Thoracic aorta (tissue), 2 donors: Measurements from ENCODE around the gene FYB1. TPM values are rescaled to one million over a fixed set of nuclear protein-coding genes. Genes with fewer than 3 reads are reported as not detected.

Experiments
- ATAC-seq: fragments of 150-250 bp; one replicate; pipeline ENCODE4 v1.8.0; 2017; ENCODE audit warnings: low read depth; ENCODE audit not compliant: insufficient number of reproducible peaks, low FRiP score
- DNase-seq: peaks from one replicate; pipeline ENCODE4 v3.0.0-alpha.2; 2020; ENCODE audit warnings: low spot score
- H3K27ac ChIP-seq, 2 donors: fragments of 200-600 bp; sonication (generic); 1 replicate in 1 of 2; 2 replicates in 1 of 2; pipeline ENCODE4 v1.5.1; 2016; ENCODE audit warnings: mild to moderate bottlenecking in 2 of 2, moderate library complexity in 2 of 2
- H3K27me3 ChIP-seq: fragments of 200-600 bp; sonication (generic); replicated peaks from 2 replicates; pipeline ENCODE4 v1.6.0; 2016; ENCODE audit warnings: mild to moderate bottlenecking; ENCODE audit not compliant: insufficient read depth
- H3K36me3 ChIP-seq: fragments of 200-600 bp; sonication (generic); one replicate; pipeline ENCODE4 v1.5.1; 2016
- H3K4me1 ChIP-seq, 2 donors: fragments of 200-600 bp; sonication (generic); 1 replicate in 1 of 2; 2 replicates in 1 of 2; pipeline versions ENCODE4 v1.5.1 to v1.6.0; 2016; ENCODE audit warnings: low read depth in 2 of 2, mild to moderate bottlenecking in 1 of 2; ENCODE audit not compliant: control insufficient read depth in 1 of 2
- H3K4me3 ChIP-seq: fragments of 200-600 bp; sonication (generic); 2 replicates; pipeline ENCODE4 v1.5.1; 2016; ENCODE audit warnings: mild to moderate bottlenecking
- H3K9me3 ChIP-seq: fragments of 200-600 bp; sonication (generic); 2 replicates; pipeline ENCODE4 v1.5.1; 2016
- total RNA-seq, 2 donors: library from RNA; depleted of rRNA; stranded (reverse); fragments of >200 nt; gene quantifications; one replicate each; pipeline versions ENCODE4 v1.1.0 to v1.2.3, GENCODE V29; 2016
- TF ChIP-seq, protein P1 (sequence below): fragments of 200-600 bp; sonication (generic); IDR thresholded peaks from one replicate; pipeline ENCODE4 v1.5.1; 2019; ENCODE audit warnings: antibody characterized with exemption

Gene FYB1
- total RNA-seq, 2 donors from 2014 or later: 12.9 to 29.8 TPM

DNA sequence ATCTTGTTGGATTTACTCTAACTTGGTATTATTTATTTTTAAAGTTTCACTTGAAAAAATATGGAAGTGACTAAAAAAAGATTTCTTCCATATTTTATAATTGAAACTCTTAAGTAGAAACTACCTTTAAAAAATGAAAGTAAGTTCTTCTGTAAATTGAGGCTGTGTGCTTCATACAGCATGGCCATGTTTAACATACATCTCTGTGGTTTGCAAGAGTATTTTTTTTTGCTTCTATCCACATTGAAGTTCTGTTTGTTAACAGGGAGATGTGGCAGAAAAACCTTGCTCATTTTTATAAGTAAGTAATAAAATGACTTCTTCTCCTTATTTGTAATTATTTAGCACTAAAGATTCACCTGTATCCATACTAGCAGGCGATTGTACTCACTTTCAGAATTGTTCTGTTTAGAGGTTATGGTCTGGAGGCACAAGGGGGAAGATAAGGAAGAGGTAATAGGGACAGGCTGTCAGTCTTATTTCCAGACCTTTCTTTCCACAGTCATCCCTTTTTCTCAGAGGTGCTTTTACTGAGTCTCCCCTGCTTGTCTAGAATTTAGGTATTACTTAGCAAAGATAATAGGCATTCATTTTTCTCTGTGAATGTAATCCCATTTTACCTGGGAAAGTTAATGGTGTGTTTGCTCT, 16.0 kb downstream of the FYB1 start:
- Histone ChIP-seq H3K27ac (no peak overlapping the region), H3K9me3 (no peaks in the 10 kb centered on the region), H3K4me1 (no peaks in the 10 kb centered on the region), H3K4me3 (no peak overlapping the region), H3K36me3 (no peaks in the 10 kb centered on the region), H3K27me3 (no peaks in the 10 kb centered on the region)
- DNase-seq (no peak), ATAC-seq (no peak)
- TF ChIP-seq, protein P1, sequence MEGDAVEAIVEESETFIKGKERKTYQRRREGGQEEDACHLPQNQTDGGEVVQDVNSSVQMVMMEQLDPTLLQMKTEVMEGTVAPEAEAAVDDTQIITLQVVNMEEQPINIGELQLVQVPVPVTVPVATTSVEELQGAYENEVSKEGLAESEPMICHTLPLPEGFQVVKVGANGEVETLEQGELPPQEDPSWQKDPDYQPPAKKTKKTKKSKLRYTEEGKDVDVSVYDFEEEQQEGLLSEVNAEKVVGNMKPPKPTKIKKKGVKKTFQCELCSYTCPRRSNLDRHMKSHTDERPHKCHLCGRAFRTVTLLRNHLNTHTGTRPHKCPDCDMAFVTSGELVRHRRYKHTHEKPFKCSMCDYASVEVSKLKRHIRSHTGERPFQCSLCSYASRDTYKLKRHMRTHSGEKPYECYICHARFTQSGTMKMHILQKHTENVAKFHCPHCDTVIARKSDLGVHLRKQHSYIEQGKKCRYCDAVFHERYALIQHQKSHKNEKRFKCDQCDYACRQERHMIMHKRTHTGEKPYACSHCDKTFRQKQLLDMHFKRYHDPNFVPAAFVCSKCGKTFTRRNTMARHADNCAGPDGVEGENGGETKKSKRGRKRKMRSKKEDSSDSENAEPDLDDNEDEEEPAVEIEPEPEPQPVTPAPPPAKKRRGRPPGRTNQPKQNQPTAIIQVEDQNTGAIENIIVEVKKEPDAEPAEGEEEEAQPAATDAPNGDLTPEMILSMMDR: no peak

DNA sequence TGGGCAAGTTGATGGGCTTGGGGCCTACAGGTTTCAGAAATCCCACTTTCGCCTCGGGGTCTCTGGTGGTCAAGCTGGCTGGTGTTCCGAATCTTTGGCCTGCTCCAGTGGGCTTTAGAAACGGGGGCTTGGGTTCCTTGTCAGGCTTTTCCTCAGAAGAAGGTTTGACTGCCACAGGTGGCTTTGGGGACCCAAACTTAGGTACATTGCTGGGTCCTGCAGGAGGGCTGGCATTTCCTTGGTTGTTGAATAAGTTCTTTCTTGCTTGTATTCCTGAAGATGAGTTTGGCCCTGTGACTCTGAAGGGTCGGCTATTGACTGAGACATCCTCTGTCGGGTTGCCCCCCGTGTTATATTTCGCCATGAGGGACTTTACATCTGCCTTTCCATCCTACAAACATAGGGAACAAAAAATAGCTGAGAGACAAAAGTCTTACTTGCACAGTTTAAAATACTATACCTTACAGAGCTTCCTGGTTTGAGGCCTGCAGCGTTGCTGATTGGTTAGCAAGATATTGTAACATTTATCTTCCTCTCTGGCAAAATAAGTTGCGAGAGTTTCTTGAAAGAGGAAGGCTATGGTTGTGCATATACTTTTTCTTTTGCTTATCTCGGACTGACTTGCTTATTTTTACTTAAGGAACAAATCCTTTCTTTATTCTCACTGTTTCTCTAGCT, 16.6 kb downstream of the FYB1 start:
- no peak overlapping the region for H3K27ac ChIP-seq
- no peaks in the 10 kb centered on the region for H3K36me3 ChIP-seq
- H3K9me3 ChIP-seq: no peaks in the 10 kb centered on the region
- no peak for ATAC-seq
- no peaks in the 10 kb centered on the region for H3K27me3 ChIP-seq
- H3K4me3 ChIP-seq: no peak overlapping the region
- TF ChIP-seq, protein P1: no peak
- no peaks in the 10 kb centered on the region for H3K4me1 ChIP-seq
- DNase-seq: no peak

DNA sequence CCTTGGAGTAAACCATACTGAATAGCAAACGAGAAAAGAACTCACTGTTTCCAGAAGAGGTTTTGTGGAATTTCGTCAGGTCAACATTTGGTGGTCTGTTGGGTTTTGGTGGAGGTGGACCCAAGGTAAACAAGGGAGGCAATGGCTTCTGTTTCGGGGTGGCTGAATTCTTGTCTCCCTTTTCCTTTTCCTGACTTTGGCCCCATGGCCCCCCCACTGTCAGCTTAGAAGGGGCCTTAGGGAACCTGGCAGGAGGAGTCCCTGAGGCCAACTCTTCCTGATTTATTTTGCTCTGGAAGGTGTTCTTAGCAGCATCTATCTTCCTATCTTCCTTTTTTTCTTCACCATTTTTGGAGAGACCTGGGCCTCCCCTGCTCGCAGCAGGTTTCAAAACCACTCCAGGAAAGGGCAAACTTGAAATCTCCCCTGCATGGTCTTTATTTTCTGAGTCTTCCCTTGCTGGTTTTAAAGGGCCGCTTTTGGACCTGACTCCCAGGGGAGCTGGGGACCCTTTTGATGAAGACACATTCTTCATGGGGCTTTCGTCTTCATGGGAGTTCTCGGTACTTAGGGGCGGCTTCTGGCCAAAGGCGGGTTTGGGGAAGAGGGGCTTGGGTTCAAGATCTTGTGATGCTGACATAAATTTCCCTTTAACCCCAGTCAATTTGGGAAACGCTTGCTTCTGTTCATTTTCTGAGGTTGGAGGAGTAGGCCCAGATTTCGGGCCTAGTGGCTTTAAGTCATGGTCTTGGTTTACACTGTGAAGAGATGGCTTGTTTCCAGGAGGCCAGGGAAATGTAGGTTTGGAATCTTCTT, 17.4 kb downstream of the FYB1 start:
- Histone ChIP-seq H3K27ac (no peak overlapping the region), H3K4me3 (peak overlapping the region; percentile 25), H3K36me3 (no peaks in the 10 kb centered on the region)

DNA sequence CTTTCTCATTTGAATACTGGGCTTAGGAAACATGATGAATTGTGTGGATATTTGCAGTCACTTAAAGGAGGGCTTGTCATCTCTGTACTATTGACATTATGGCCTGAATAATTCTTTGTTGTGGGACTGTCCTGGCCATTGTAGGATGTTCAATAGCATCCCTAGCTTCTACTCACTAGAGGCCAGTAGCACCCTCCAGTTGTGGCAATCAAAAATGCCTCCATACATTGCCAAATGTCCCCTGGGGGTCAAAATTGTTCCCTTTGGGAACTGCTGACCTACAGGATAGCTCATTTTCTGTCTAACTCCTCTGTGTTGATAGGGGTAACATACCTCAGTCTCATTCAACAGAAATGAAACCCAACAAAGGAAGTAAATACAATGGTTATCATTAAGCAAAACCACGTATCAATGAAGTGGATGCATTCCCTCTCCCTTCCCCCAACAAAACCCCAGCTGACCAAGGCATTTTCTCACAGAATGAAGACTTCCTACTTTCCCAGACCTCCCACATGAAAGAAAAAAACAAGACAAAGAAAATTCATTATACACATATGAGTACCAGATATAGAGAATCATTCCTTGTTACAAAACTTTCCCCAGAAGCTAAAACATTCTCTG, 18.1 kb downstream of the FYB1 start:
- ATAC-seq (no peak), DNase-seq (no peak)
- TF ChIP-seq, protein P1: no peak
- Histone ChIP-seq H3K9me3 (no peaks in the 10 kb centered on the region), H3K4me3 (no peak overlapping the region), H3K27ac (no peak overlapping the region), H3K4me1 (no peaks in the 10 kb centered on the region), H3K36me3 (no peaks in the 10 kb centered on the region), H3K27me3 (no peaks in the 10 kb centered on the region)

More for the DNA sequence above, 17.4 kb downstream of the FYB1 start:
- TF ChIP-seq, protein P1: no peak
- no peaks in the 10 kb centered on the region for H3K4me1 ChIP-seq
- H3K9me3 ChIP-seq: no peaks in the 10 kb centered on the region
- H3K27me3 ChIP-seq: no peaks in the 10 kb centered on the region
- ATAC-seq: no peak
- DNase-seq: no peak

DNA sequence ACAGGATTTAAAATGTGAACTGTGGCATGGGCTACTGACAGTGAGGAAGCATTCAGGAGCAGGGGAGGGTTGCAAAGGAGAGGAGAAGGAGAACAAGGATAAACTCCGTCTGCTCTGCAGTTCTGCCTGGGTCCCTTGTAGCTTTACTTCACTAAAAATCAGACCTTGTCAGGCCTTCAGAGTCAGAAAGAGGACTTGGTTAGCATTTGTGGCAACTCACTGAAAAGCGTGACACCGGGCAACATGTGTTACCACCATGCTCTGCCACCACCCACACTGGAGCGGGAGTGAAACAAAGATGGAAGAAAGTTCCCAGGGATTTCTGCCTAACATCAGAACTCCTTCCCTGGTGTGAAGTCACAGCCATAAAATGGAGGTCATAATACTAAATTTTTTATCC, 19.3 kb downstream of the FYB1 start:
- no peaks in the 10 kb centered on the region for H3K4me1 ChIP-seq
- DNase-seq (no peak), ATAC-seq (no peak)
- no peaks in the 10 kb centered on the region for H3K36me3 ChIP-seq
- no peak overlapping the region for H3K27ac ChIP-seq
- H3K9me3 ChIP-seq: no peaks in the 10 kb centered on the region
- H3K27me3 ChIP-seq: no peaks in the 10 kb centered on the region
- H3K4me3 ChIP-seq: peak overlapping the region; percentile 33
- TF ChIP-seq, protein P1: no peak
